Fibroblast of skin of right biceps (primary cell): ENCODE data around the gene CTSH.
"Not testable (repeated sequence)": the region's sequence is repeated elsewhere in the genome, so short reads cannot be mapped to it uniquely, and the experiment has no call there.

ENCODE experiments used
- DNase-seq: peaks from one replicate; pipeline ENCODE4 v3.0.0-alpha.2; 2013

CTSH gene

GRCh38 chr15:78921940-78922339 is 22.9 kb downstream of the CTSH start:
- no peak for DNase-seq

GRCh38 chr15:78921517-78921916 is 23.3 kb downstream of the CTSH start:
- DNase-seq, result no peak

- no peak for DNase-seq
Measured at GRCh38 chr15:78917888-78918287, 27.0 kb downstream of the CTSH start.

- DNase-seq, result no peak
Measured at GRCh38 chr15:78916088-78916487, 28.8 kb downstream of the CTSH start.

GRCh38 chr15:78915341-78916087 is 29.3 kb downstream of the CTSH start:
- DNase-seq, result peak; percentile 36

- DNase-seq, result no peak
Measured at GRCh38 chr15:78914027-78914764, 30.6 kb downstream of the CTSH start.

GRCh38 chr15:78913012-78913411 is 31.8 kb downstream of the CTSH start:
- no peak for DNase-seq

GRCh38 chr15:78912316-78912715 is 32.5 kb downstream of the CTSH start:
- DNase-seq, result no peak

GRCh38 chr15:78910271-78910670 is 34.6 kb downstream of the CTSH start:
- DNase-seq, result no peak

GRCh38 chr15:78909791-78910228 is 35.0 kb downstream of the CTSH start:
- peak; percentile 47 for DNase-seq

- no peak for DNase-seq
Measured at GRCh38 chr15:78909160-78909695, 35.6 kb downstream of the CTSH start.

GRCh38 chr15:78907577-78907976 is 37.3 kb downstream of the CTSH start:
- DNase-seq, result no peak

GRCh38 chr15:78906316-78906620 is 38.6 kb downstream of the CTSH start:
- DNase-seq, result peak; percentile 94

GRCh38 chr15:78904599-78905358 is 40.1 kb downstream of the CTSH start:
- no peak for DNase-seq

GRCh38 chr15:78902281-78903032 is 42.4 kb downstream of the CTSH start:
- not testable (repeated sequence) for DNase-seq

- not testable (repeated sequence) for DNase-seq
Measured at GRCh38 chr15:78900819-78901533, 43.9 kb downstream of the CTSH start.

GRCh38 chr15:78898540-78898939 is 46.3 kb downstream of the CTSH start:
- no peak for DNase-seq

GRCh38 chr15:78895471-78895870 is 49.4 kb downstream of the CTSH start:
- no peak for DNase-seq

- DNase-seq, result no peak
Measured at GRCh38 chr15:78893538-78893937, 51.3 kb downstream of the CTSH start.

GRCh38 chr15:78889000-78889399 is 55.8 kb downstream of the CTSH start:
- DNase-seq, result no peak

- no peak for DNase-seq
Measured at GRCh38 chr15:78881681-78882080, 63.2 kb downstream of the CTSH start.

- peak; percentile 43 for DNase-seq
Measured at GRCh38 chr15:78880813-78881212, 64.0 kb downstream of the CTSH start.
